Smooth muscle cell (in vitro differentiated cells): ENCODE data around the gene CHAT. TPM values are rescaled to one million over a fixed set of nuclear protein-coding genes. Genes with fewer than 3 reads are reported as not detected.

ENCODE experiments used
- DNase-seq: peaks from one replicate; lab custom pipeline; 2025; ENCODE audit not compliant: unreplicated experiment; lab: John Stamatoyannopoulos, UW
- H2AFZ ChIP-seq: fragments of 200-600 bp; sonication (generic); 2 replicates; pipeline ENCODE4 v1.6.0; 2016; ENCODE audit warnings: antibody characterized with exemption, low read depth, mild to moderate bottlenecking
- H3F3A ChIP-seq: fragments of 200-600 bp; sonication (generic); 2 replicates; pipeline ENCODE4 v1.6.0; 2017; ENCODE audit warnings: antibody characterized with exemption, low read depth
- H3K27ac ChIP-seq: fragments of 200-600 bp; sonication (generic); 2 replicates; pipeline ENCODE4 v1.5.1; 2016; ENCODE audit warnings: low read depth, mild to moderate bottlenecking
- H3K27me3 ChIP-seq: fragments of 200-600 bp; sonication (generic); 2 replicates; pipeline ENCODE4 v1.6.1; 2016; ENCODE audit warnings: low read depth, mild to moderate bottlenecking
- H3K36me3 ChIP-seq: fragments of 200-600 bp; sonication (generic); 2 replicates; pipeline ENCODE4 v1.5.1; 2016; ENCODE audit warnings: low read depth
- H3K4me1 ChIP-seq: fragments of 200-600 bp; sonication (generic); 2 replicates; pipeline ENCODE4 v1.5.1; 2016; ENCODE audit warnings: low read depth
- H3K4me2 ChIP-seq: fragments of 200-600 bp; sonication (generic); 2 replicates; pipeline ENCODE4 v1.6.0; 2016; ENCODE audit warnings: mild to moderate bottlenecking
- H3K4me3 ChIP-seq: fragments of 200-600 bp; sonication (generic); 2 replicates; pipeline ENCODE4 v1.5.1; 2016; ENCODE audit warnings: mild to moderate bottlenecking
- H3K79me2 ChIP-seq: fragments of 200-600 bp; sonication (generic); 2 replicates; pipeline ENCODE4 v1.6.0; 2016; ENCODE audit warnings: low read depth, mild to moderate bottlenecking
- H3K9ac ChIP-seq: fragments of 200-600 bp; sonication (generic); 2 replicates; pipeline ENCODE4 v1.6.0; 2016; ENCODE audit warnings: low read depth
- H3K9me3 ChIP-seq: fragments of 200-600 bp; sonication (generic); replicated peaks from 2 replicates; pipeline ENCODE4 v1.5.1; 2016; ENCODE audit warnings: low read depth
- H4K20me1 ChIP-seq: fragments of 200-600 bp; sonication (generic); 2 replicates; pipeline ENCODE4 v1.6.0; 2016; ENCODE audit warnings: low read depth
- CTCF ChIP-seq: fragments of 200-600 bp; sonication (generic); IDR thresholded peaks from 2 replicates; pipeline ENCODE4 v1.5.1; 2017; ENCODE audit warnings: borderline replicate concordance, mild to moderate bottlenecking, antibody characterized with exemption; ENCODE audit not compliant: insufficient read depth, poor library complexity, severe bottlenecking
- WGBS: methylation state at CpG from one replicate; pipeline ENCODE4 v1.1.7; 2016; ENCODE audit warnings: low lambda C conversion rate; 5-methylcytosine and 5-hydroxymethylcytosine counted together
- polyA plus RNA-seq: library from polyadenylated mRNA; unstranded; fragments of >200 nt; fragmentation: Nextera tagmentation; extraction: Ambion mirVana; gene quantifications from 2 replicates; pipeline ENCODE4 v1.2.1, GENCODE V29; 2016
- total RNA-seq: library from RNA; depleted of rRNA; stranded (reverse); fragments of >200 nt; gene quantifications from 2 replicates; pipeline ENCODE4 v1.2.3, GENCODE V29; 2014

Gene CHAT
- total and polyA plus RNA-seq, 2 experiments from 2014 or later: not detected

- Histone ChIP-seq H3K79me2 (no peaks in the 10 kb centered on the region), H4K20me1 (no peaks in the 10 kb centered on the region), H3K27me3 (peaks cover 3% of the 10 kb centered on the region), H3K27ac (no peak overlapping the region), H3K4me1 (no peaks in the 10 kb centered on the region), H3F3A (no peaks in the 10 kb centered on the region), H2AFZ (no peak overlapping the region), H3K4me3 (no peak overlapping the region), H3K9ac (no peak overlapping the region), H3K9me3 (no peaks in the 10 kb centered on the region), H3K4me2 (no peak overlapping the region), H3K36me3 (no peaks in the 10 kb centered on the region)
- no peak for TF ChIP-seq CTCF
- 83% methylated on average over 5 of the region's 5 CpGs for WGBS
- DNase-seq: no peak
Observed at GRCh38 chr10:49713266-49713665, 99.4 kb downstream of the CHAT start.

Other genes starting within 250 kb of the CHAT start
- not detected in 2 replicates for gene DRGX, start 217.9 kb upstream of the CHAT start, total RNA-seq
- not detected in 2 replicates for gene DRGX, start 217.9 kb upstream of the CHAT start, polyA plus RNA-seq
- 14.9 and 15.7 TPM in 2 replicates for gene ERCC6, start 74.9 kb upstream of the CHAT start, total RNA-seq
- 7.2 and 10.2 TPM in 2 replicates for gene ERCC6, start 74.9 kb upstream of the CHAT start, polyA plus RNA-seq
- not detected in 2 replicates for gene SLC18A3, start 3.7 kb upstream of the CHAT start, total RNA-seq
- 0.46 TPM in 1 of 2 replicates, not detected in the other for gene SLC18A3, start 3.7 kb upstream of the CHAT start, polyA plus RNA-seq
- not detected in 2 replicates for gene C10orf53, start 65.6 kb downstream of the CHAT start, total RNA-seq
- not detected in 2 replicates for gene C10orf53, start 65.6 kb downstream of the CHAT start, polyA plus RNA-seq
- gene OGDHL, start 148.3 kb downstream of the CHAT start, total RNA-seq: 0.27 and 1.7 TPM in 2 replicates
- gene OGDHL, start 148.3 kb downstream of the CHAT start, polyA plus RNA-seq: 1.1 and 1.3 TPM in 2 replicates